B cell (primary cell): ENCODE measurements around the gene IDNK. TPM values are rescaled to one million over a fixed set of nuclear protein-coding genes. Genes with fewer than 3 reads are reported as not detected.
A peak's percentile ranks its signal among the peaks of the same experiment; 100 is the strongest.

Experiments used
- ATAC-seq: fragments of 200-7000 bp; cut with Tn5 transposase; one replicate; pipeline ENCODE4 v1.10.0; 2021; ENCODE audit warnings: low read depth, mild to moderate bottlenecking, moderate number of reproducible peaks, moderate library complexity
- CTCF ChIA-PET: fragments of 350-600 bp; sonication (Branson Sonifier 250); formaldehyde crosslinking; loops from one replicate; lab custom pipeline; 2021; ENCODE audit warnings: antibody characterized with exemption, inconsistent platforms; lab: Charles Lee
- POLR2A ChIA-PET: fragments of 350-600 bp; sonication (Branson Sonifier 250); formaldehyde crosslinking; loops from one replicate; lab custom pipeline; 2021; ENCODE audit warnings: antibody characterized with exemption; lab: Charles Lee
- DNase-seq: peaks from one replicate; pipeline ENCODE4 v3.0.0; 2013
- H2AFZ ChIP-seq: 2 replicates; pipeline ENCODE4 v1.6.1; 2012; ENCODE audit warnings: mild to moderate bottlenecking, low read depth, low read length; ENCODE audit not compliant: insufficient read depth, poor library complexity, severe bottlenecking
- H3K27ac ChIP-seq, 2 donors: 1 replicate in 1 of 2; 2 replicates in 1 of 2; pipeline ENCODE4 v1.5.1; 2012 to 2013; ENCODE audit warnings: low read length in 2 of 2, mild to moderate bottlenecking in 2 of 2, moderate library complexity in 1 of 2
- H3K27me3 ChIP-seq, 4 experiments: fragments of 200-600 bp in 1 of 4; sonication (generic) in 1 of 4; replicated peaks in 1 of 4; 1 replicate in 2 of 4; 2 replicates in 2 of 4; pipeline versions ENCODE4 v1.6.1 to v1.7.0; 2013 to 2016; ENCODE audit warnings: low read length in 3 of 4, mild to moderate bottlenecking in 2 of 4, mixed read lengths in 1 of 4, moderate library complexity in 1 of 4; ENCODE audit not compliant: insufficient read depth in 4 of 4, control insufficient read depth in 3 of 4; ENCODE audit errors: control extremely low read depth in 1 of 4
- H3K36me3 ChIP-seq, 2 experiments: replicated peaks in 1 of 2; 1 replicate in 1 of 2; 2 replicates in 1 of 2; pipeline versions ENCODE4 v1.6.1 to v1.7.1; 2013; ENCODE audit warnings: low read length in 1 of 2; ENCODE audit not compliant: insufficient read depth in 2 of 2, control insufficient read depth in 1 of 2; ENCODE audit errors: control extremely low read depth in 1 of 2, extremely low read depth in 1 of 2
- H3K4me1 ChIP-seq, 2 donors: fragments of 200-600 bp in 1 of 2; sonication (generic) in 1 of 2; 1 replicate in 1 of 2; 2 replicates in 1 of 2; pipeline versions ENCODE4 v1.5.1 to v1.6.1; 2013 to 2017; ENCODE audit warnings: low read length in 2 of 2; ENCODE audit not compliant: control insufficient read depth in 2 of 2, insufficient read depth in 2 of 2
- H3K4me2 ChIP-seq: replicated peaks from 2 replicates; pipeline ENCODE3; 2012; ENCODE audit warnings: mild to moderate bottlenecking, low read depth, low read length; ENCODE audit not compliant: poor library complexity, severe bottlenecking
- H3K4me3 ChIP-seq, 5 experiments: fragments of 200-600 bp in 1 of 5; sonication (generic) in 1 of 5; 1 replicate in 3 of 5; 2 replicates in 2 of 5; pipeline versions ENCODE4 v1.5.1 to v1.7.0; 2011 to 2016; ENCODE audit warnings: low read length in 4 of 5, mild to moderate bottlenecking in 4 of 5, low read depth in 2 of 5, control low read depth in 1 of 5, moderate library complexity in 1 of 5; ENCODE audit not compliant: insufficient read depth in 1 of 5; ENCODE audit errors: control extremely low read depth in 1 of 5, extremely low read depth in 1 of 5
- H3K79me2 ChIP-seq: fragments of 200-600 bp; sonication (generic); one replicate; pipeline ENCODE4 v1.6.0; 2016; ENCODE audit warnings: low read length; ENCODE audit not compliant: control insufficient read depth, insufficient read depth
- H3K9ac ChIP-seq: fragments of 200-600 bp; sonication (generic); 2 replicates; pipeline ENCODE4 v1.6.1; 2017; ENCODE audit warnings: mild to moderate bottlenecking, low read length, moderate library complexity
- H3K9me3 ChIP-seq, 3 donors: one replicate each; pipeline versions ENCODE4 v1.6.1 to v1.7.1; 2013; ENCODE audit warnings: low read length in 2 of 3; ENCODE audit not compliant: control insufficient read depth in 2 of 3, insufficient read depth in 1 of 3; ENCODE audit errors: control extremely low read depth in 1 of 3
- H4K20me1 ChIP-seq: 2 replicates; pipeline ENCODE4 v1.6.0; 2012; ENCODE audit warnings: mild to moderate bottlenecking, low read length; ENCODE audit not compliant: insufficient read depth, control insufficient read depth, poor library complexity, severe bottlenecking
- H3K27ac Mint-ChIP-seq: one replicate; pipeline ENCODE4 v1.8.0; 2021; ENCODE audit warnings: mixed read lengths
- H3K27me3 Mint-ChIP-seq: one replicate; pipeline ENCODE4 v1.8.0; 2021; ENCODE audit warnings: mixed read lengths
- H3K4me1 Mint-ChIP-seq: one replicate; pipeline ENCODE4 v1.8.0; 2021; ENCODE audit warnings: mixed read lengths
- H3K4me3 Mint-ChIP-seq: one replicate; pipeline ENCODE4 v1.8.0; 2021; ENCODE audit warnings: mixed read lengths
- H3K9me3 Mint-ChIP-seq: one replicate; pipeline ENCODE4 v1.8.0; 2022; ENCODE audit warnings: mixed read lengths; ENCODE audit not compliant: insufficient read depth
- CTCF ChIP-seq: fragments of 200-600 bp; IDR thresholded peaks from one replicate; pipeline ENCODE4 v1.8.0; 2022; ENCODE audit warnings: antibody characterized with exemption, mild to moderate bottlenecking
- EZH2 ChIP-seq: IDR thresholded peaks from 2 replicates; pipeline ENCODE4 v1.6.1; 2012; ENCODE audit warnings: borderline replicate concordance, low read depth, mild to moderate bottlenecking, moderate library complexity, low read length; ENCODE audit not compliant: insufficient read depth, poor library complexity, severe bottlenecking
- WGBS: methylation state at CpG from one replicate; pipeline ENCODE4 v1.1.5; 2013; ENCODE audit warnings: missing lambda C conversion rate; ENCODE audit not compliant: insufficient coverage; 5-methylcytosine and 5-hydroxymethylcytosine counted together
- intact Hi-C: fragments of 100-400 bp; cut with micrococcal nuclease; formaldehyde crosslinking; loops from one replicate; pipeline ENCODE4 v1.10.0; 2022
- polyA plus RNA-seq: library from polyadenylated mRNA; depleted of rRNA; stranded (reverse); fragments of >200 nt; gene quantifications from 2 replicates; pipeline ENCODE4 v1.2.3, GENCODE V29; 2012
- total RNA-seq, 2 donors: library from RNA; stranded (reverse); fragments of 120-200 nt in 1 of 2; gene quantifications; 1 replicate in 1 of 2; 2 replicates in 1 of 2; pipeline versions ENCODE4 v1.2.3 to v1.2.4, GENCODE V29; 2013 to 2022

Gene IDNK
- total and polyA plus RNA-seq, 2 donors (not counting 1 experiment from before 2014, with no cell fraction given), result 9.3 to 11.6 TPM

GRCh38 chr9:83656032-83656680, 33.2 kb downstream of the IDNK start:
- no peaks in the 10 kb centered on the region for H3K4me1 Mint-ChIP-seq
- H3K27ac Mint-ChIP-seq, result peak overlapping the region; percentile 8
- ChIA-PET POLR2A (no interaction called here), CTCF (interaction anchor here (1.0 to 2.0 kb wide), 3 partner anchors 8 to 36 kb away, joined by 3 to 9 read pairs (median 6); no protein-coding TSS in a partner anchor)
- peaks cover 0 to 2% (median 0%) of the 10 kb centered on the region in 3 donors for H3K9me3 ChIP-seq
- H3K79me2 ChIP-seq, result no peaks in the 10 kb centered on the region
- no peak for ATAC-seq
- no peaks in the 10 kb centered on the region for H3K4me1 ChIP-seq
- no peak overlapping the region for H3K27ac ChIP-seq
- no peak for DNase-seq
- 71% methylated on average over 1 of the region's 2 CpGs for WGBS
- intact Hi-C loops, result loop anchor here (5.0 kb wide), 1 partner anchor 36 kb away; no protein-coding TSS in a partner anchor
- TF ChIP-seq CTCF (no peak), EZH2 (no peak)
- no peak overlapping the region for H2AFZ ChIP-seq
- no peak overlapping the region for H3K4me3 Mint-ChIP-seq
- H3K27me3 ChIP-seq, result no peaks in the 10 kb centered on the region
- H3K4me3 ChIP-seq, result no peak overlapping the region
- H3K9me3 Mint-ChIP-seq, result no peaks in the 10 kb centered on the region
- H4K20me1 ChIP-seq, result no peaks in the 10 kb centered on the region
- H3K9ac ChIP-seq, result no peak overlapping the region
- H3K4me2 ChIP-seq, result no peak overlapping the region
- H3K36me3 ChIP-seq, result peaks cover 16 to 74% of the 10 kb centered on the region in 2 experiments
- H3K27me3 Mint-ChIP-seq, result no peaks in the 10 kb centered on the region

- TF ChIP-seq CTCF, result no peak
- TF ChIP-seq EZH2, result no peak
- Histone ChIP-seq H3K4me1 (no peaks in the 10 kb centered on the region), H3K27ac (no peak overlapping the region), H3K4me2 (no peak overlapping the region), H3K36me3 (peaks cover 16 to 79% of the 10 kb centered on the region in 2 experiments), H3K27me3 (no peaks in the 10 kb centered on the region), H3K79me2 (no peaks in the 10 kb centered on the region), H3K9ac (no peak overlapping the region), H3K4me3 (no peak overlapping the region), H4K20me1 (no peaks in the 10 kb centered on the region), H2AFZ (no peak overlapping the region), H3K9me3 (peaks cover 0 to 2% (median 0%) of the 10 kb centered on the region in 3 donors)
- H3K27ac Mint-ChIP-seq, result no peak overlapping the region
- no peak for DNase-seq
- POLR2A ChIA-PET, result no interaction called here
- ATAC-seq, result no peak
- no peaks in the 10 kb centered on the region for H3K4me1 Mint-ChIP-seq
- WGBS, result 79% methylated on average over 6 of the region's 6 CpGs
- intact Hi-C loops, result loop anchor here (5.0 kb wide), 1 partner anchor 35 kb away; no protein-coding TSS in a partner anchor
- H3K9me3 Mint-ChIP-seq, result no peaks in the 10 kb centered on the region
- CTCF ChIA-PET, result interaction anchor here (1.0 to 2.0 kb wide), 3 partner anchors 9 to 36 kb away, joined by 3 to 9 read pairs (median 6); no protein-coding TSS in a partner anchor
- H3K27me3 Mint-ChIP-seq, result no peaks in the 10 kb centered on the region
- no peak overlapping the region for H3K4me3 Mint-ChIP-seq
These were observed 34.0 kb downstream of the IDNK start for GRCh38 chr9:83656952-83657351.
